ENCODE data around the gene MAPK8. TPM values are rescaled to one million over a fixed set of nuclear protein-coding genes. Genes with fewer than 3 reads are reported as not detected.

MAPK8 gene
- total and polyA plus RNA-seq, 9 of the 15 experiments (the other 6 are each of a cell fraction or from before 2014, with no cell fraction given) = 6.4 to 159 (median 71.0) TPM

- intact Hi-C loops (cut with micrococcal nuclease) (no loop called here), in situ Hi-C loops (cut with MboI) (no loop called here)
- Histone ChIP-seq H3K4me2 (ENCODE audit: insufficient read depth, low read length) (no peak overlapping the region), H3K79me2 (ENCODE audit: control insufficient read depth, insufficient read depth, low read length) (peaks cover 42% of the 10 kb centered on the region), H3K4me3 (no peak overlapping the region), H3K4me1 (replicated peaks in 1 of 2; ENCODE audit: control insufficient read depth in 2 of 2, insufficient read depth in 2 of 2, low read length in 2 of 2) (peaks cover 81 to 83% of the 10 kb centered on the region in 2 experiments), H3K9ac (ENCODE audit: insufficient read depth in 1 of 2, low read depth in 2 of 2, low read length in 2 of 2) (peak overlapping the region in 1 of 2 experiments; percentile 47; a peak in 2 of 4 replicates), H2AFZ (ENCODE audit: low read depth, low read length) (no peak overlapping the region), H3K27ac (ENCODE audit: extremely low read depth, low read depth, low read length) (no peak overlapping the region), H3K9me1 (ENCODE audit: control insufficient read depth, insufficient read depth, low read length) (no peaks in the 10 kb centered on the region), H3K27me3 (ENCODE audit: control insufficient read depth in 2 of 2, insufficient read depth in 2 of 2, low read length in 2 of 2) (no peaks in the 10 kb centered on the region), H4K20me1 (replicated peaks; ENCODE audit: control insufficient read depth, insufficient read depth, low read length) (no peaks in the 10 kb centered on the region), H3K9me3 (replicated peaks; ENCODE audit: control insufficient read depth, insufficient read depth, low read depth, low read length) (no peaks in the 10 kb centered on the region), H3K36me3 (ENCODE audit: control insufficient read depth, insufficient read depth, low read length) (peaks cover 26% of the 10 kb centered on the region)
- POLR2A ChIA-PET = interaction anchor here (0.6 to 1.6 kb wide), 7 partner anchors 9 to 27 kb away, joined by 3 to 4 read pairs (median 3); no protein-coding TSS in a partner anchor
- TF ChIP-seq CBX1 (IDR thresholded peaks at IDR 0.05; ENCODE audit: low read depth) (peak; percentile 53; the same call in 1 of the 2 replicates), GABPB1 (CRISPR knock-in tag; IDR thresholded peaks at IDR 0.05) (no peak), THAP12 (CRISPR knock-in tag; IDR thresholded peaks at IDR 0.05) (0 out of 2 replicates have a peak, but pooled peaks have one; percentile 45), ZNF217 (CRISPR knock-in tag; IDR thresholded peaks at IDR 0.05) (no peak), ZBTB33 (CRISPR knock-in tag; IDR thresholded peaks at IDR 0.05) (peak; percentile 89), ZNF311 (CRISPR knock-in tag; IDR thresholded peaks at IDR 0.05) (peak; percentile 48; the same call in 1 of the 2 replicates), ZNF507 (tag; conservative IDR thresholded peaks at IDR 0.05) (no peak), ZNF165 (CRISPR knock-in tag; IDR thresholded peaks at IDR 0.05; ENCODE audit: borderline replicate concordance) (no peak), HMGN3 (IDR thresholded peaks at IDR 0.05; ENCODE audit: borderline replicate concordance, extremely low read depth, insufficient read length, low read depth, low read length) (peak; percentile 33), CTCF (IDR thresholded peaks at IDR 0.05 in 2 of 3, conservative IDR thresholded peaks at IDR 0.05 in 1 of 3; ENCODE audit: insufficient read depth in 2 of 3, low read depth in 1 of 3, low read length in 3 of 3) (peak; percentile 14 to 21 (median 15); a peak in 1 of 6 replicates), MED1 (CRISPR knock-in tag; IDR thresholded peaks at IDR 0.05; ENCODE audit: borderline replicate concordance) (peak; percentile 17; the same call in 1 of the 2 replicates)
- WGBS (ENCODE audit: insufficient coverage, low coverage, missing lambda C conversion rate) = 91% methylated on average over 21 of the region's 23 CpGs
- FAIRE-seq (no peak), DNase-seq (ENCODE audit: extremely low read depth in 1 of 4, low spot score in 3 of 4) (peak in 1 of 4 experiments; percentile 44), ATAC-seq (no peak; the same call in 2 of the 3 replicates)
- no TSS peak for BruUV-seq (replicated peaks)
- CTCF ChIA-PET (ENCODE audit: low intra/inter-chr PET ratio) = interaction anchor here (0.6 kb wide), 1 partner anchor 197 kb away, joined by 3 read pairs; no protein-coding TSS in a partner anchor
Measured at GRCh38 chr10:48459270-48460150, 153.0 kb downstream of the MAPK8 start.

All from K562 (cell line).